HS-27A (cell line): ENCODE results near the gene ZACN.

ENCODE experiments used
- DNase-seq: peaks from one replicate; pipeline ENCODE4 v3.0.0-alpha.2; 2012; ENCODE audit warnings: low read depth, missing footprints

The ZACN gene

DNA sequence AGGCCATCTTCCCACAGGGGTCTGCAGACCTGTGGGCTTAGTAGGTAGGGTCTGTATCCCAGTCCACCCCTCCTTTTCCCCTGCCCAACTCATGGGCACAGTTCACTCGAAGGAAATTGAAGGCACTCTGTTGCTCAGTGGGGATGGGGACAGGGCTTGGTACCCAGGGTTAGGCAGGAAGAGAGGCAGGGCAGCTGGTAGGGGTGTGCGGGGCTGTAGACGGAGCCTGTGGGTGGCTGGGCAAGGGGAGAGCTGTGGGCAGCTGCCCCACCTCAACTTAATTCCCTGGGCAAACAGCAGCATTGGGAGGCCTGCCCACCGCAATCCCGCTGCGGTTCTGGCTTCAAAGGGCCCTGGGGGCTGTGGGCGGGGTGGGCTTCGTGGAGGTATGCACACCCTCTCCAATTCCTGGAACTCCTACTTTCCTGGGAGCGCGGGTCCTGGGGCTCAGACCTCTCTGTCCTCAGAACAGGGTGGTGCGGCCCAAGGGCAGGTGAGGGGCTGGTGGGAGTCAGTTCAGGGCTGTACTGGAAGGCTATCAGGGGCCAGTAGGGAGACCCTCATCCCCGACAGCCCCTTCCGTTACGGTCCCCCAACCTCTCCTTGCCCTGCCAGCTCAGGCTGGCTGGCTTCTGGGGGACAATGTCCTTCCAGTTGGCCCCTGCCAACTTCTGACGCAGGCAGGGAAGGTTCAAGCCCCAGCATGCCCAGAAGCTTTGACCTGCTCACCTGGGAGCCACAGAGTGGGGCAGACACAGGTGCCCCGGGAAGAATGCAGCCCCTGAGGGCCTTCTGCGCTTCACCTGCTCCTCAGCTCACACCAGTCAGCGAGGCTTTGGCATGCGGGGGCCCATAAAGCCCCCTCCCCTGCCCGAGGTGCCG, 53.0 kb downstream of the ZACN start:
- no peak for DNase-seq
